Measurements from ENCODE around the gene CHN2.

Gene CHN2

GRCh38 chr7:29309041-29309854 is 114.7 kb downstream of the CHN2 start:
- no peak for DNase-seq (ENCODE audit: low read depth, low spot score)

- no peak for DNase-seq (ENCODE audit: low read depth, low spot score)
Measured at GRCh38 chr7:29310625-29311024, 116.0 kb downstream of the CHN2 start.

GRCh38 chr7:29311314-29311713 is 116.7 kb downstream of the CHN2 start:
- no peak for DNase-seq (ENCODE audit: low read depth, low spot score)

- no peak for DNase-seq (ENCODE audit: low read depth, low spot score)
Measured at GRCh38 chr7:29314148-29314547, 119.6 kb downstream of the CHN2 start.

- DNase-seq (ENCODE audit: low read depth, low spot score), result no peak
Measured at GRCh38 chr7:29315122-29315891, 120.7 kb downstream of the CHN2 start.

GRCh38 chr7:29315892-29316270 is 121.3 kb downstream of the CHN2 start:
- DNase-seq (ENCODE audit: low read depth, low spot score), result no peak

- DNase-seq (ENCODE audit: low read depth, low spot score), result no peak
Measured at GRCh38 chr7:29316926-29317325, 122.4 kb downstream of the CHN2 start.

GRCh38 chr7:29318853-29319718 is 124.5 kb downstream of the CHN2 start:
- no peak for DNase-seq (ENCODE audit: low read depth, low spot score)

- DNase-seq (ENCODE audit: low read depth, low spot score), result no peak
Measured at GRCh38 chr7:29319719-29320521, 125.3 kb downstream of the CHN2 start.

GRCh38 chr7:29320577-29320976 is 126.0 kb downstream of the CHN2 start:
- DNase-seq (ENCODE audit: low read depth, low spot score), result no peak

GRCh38 chr7:29322023-29322712 is 127.6 kb downstream of the CHN2 start:
- no peak for DNase-seq (ENCODE audit: low read depth, low spot score)

- no peak for DNase-seq (ENCODE audit: low read depth, low spot score)
Measured at GRCh38 chr7:29325476-29325875, 130.9 kb downstream of the CHN2 start.

GRCh38 chr7:29326864-29327263 is 132.3 kb downstream of the CHN2 start:
- DNase-seq (ENCODE audit: low read depth, low spot score), result no peak

- DNase-seq (ENCODE audit: low read depth, low spot score), result no peak
Measured at GRCh38 chr7:29327455-29327854, 132.9 kb downstream of the CHN2 start.

GRCh38 chr7:29328045-29328444 is 133.5 kb downstream of the CHN2 start:
- no peak for DNase-seq (ENCODE audit: low read depth, low spot score)

GRCh38 chr7:29328811-29329210 is 134.2 kb downstream of the CHN2 start:
- DNase-seq (ENCODE audit: low read depth, low spot score), result no peak

- no peak for DNase-seq (ENCODE audit: low read depth, low spot score)
Measured at GRCh38 chr7:29329686-29330085, 135.1 kb downstream of the CHN2 start.

GRCh38 chr7:29330136-29330535 is 135.6 kb downstream of the CHN2 start:
- no peak for DNase-seq (ENCODE audit: low read depth, low spot score)

GRCh38 chr7:29331163-29331562 is 136.6 kb downstream of the CHN2 start:
- no peak for DNase-seq (ENCODE audit: low read depth, low spot score)

- DNase-seq (ENCODE audit: low read depth, low spot score), result no peak
Measured at GRCh38 chr7:29332042-29332811, 137.7 kb downstream of the CHN2 start.
